HG02763 (cell line): ENCODE results near the gene PCSK4.

Experiments
- ATAC-seq: cut with Tn5 transposase; IDR thresholded peaks from one replicate; pipeline ENCODE4 v1.9.1; 2021; ENCODE audit warnings: mild to moderate bottlenecking, moderate library complexity; ENCODE audit not compliant: unreplicated experiment

PCSK4 gene

DNA sequence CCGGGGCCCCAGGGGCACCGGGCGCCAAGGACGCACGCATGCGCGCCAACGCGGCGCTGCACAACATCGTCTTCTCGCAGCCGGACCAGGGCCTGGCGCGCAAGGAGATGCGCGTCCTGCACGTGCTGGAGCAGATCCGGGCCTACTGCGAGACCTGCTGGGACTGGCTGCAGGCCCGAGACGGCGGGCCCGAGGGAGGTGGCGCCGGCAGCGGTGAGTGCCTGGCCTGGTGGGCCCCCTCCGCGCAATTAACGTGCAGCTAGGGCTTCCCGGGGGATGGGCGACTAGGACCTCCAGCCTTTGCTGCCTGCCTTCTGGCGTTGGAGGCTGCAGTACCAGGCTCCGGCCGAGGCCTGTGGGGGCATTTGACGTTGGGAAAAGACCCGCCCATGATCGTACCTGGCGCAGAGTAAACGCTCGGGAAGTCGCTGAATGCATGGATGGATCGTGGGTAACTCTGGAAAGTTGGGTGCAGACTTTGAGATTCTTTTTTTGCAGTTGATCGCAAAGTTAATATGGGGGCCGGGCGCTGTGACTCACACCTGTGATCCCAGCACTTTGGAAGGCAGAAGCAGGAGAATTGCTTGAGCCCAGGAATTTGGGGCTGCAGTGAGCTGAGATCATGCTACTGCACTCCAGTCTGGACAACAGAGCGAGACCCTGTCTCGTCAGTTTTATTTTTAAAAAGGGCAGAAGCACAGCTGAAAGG lies 33.0 kb downstream of the PCSK4 start:
- ATAC-seq, result no peak

DNA sequence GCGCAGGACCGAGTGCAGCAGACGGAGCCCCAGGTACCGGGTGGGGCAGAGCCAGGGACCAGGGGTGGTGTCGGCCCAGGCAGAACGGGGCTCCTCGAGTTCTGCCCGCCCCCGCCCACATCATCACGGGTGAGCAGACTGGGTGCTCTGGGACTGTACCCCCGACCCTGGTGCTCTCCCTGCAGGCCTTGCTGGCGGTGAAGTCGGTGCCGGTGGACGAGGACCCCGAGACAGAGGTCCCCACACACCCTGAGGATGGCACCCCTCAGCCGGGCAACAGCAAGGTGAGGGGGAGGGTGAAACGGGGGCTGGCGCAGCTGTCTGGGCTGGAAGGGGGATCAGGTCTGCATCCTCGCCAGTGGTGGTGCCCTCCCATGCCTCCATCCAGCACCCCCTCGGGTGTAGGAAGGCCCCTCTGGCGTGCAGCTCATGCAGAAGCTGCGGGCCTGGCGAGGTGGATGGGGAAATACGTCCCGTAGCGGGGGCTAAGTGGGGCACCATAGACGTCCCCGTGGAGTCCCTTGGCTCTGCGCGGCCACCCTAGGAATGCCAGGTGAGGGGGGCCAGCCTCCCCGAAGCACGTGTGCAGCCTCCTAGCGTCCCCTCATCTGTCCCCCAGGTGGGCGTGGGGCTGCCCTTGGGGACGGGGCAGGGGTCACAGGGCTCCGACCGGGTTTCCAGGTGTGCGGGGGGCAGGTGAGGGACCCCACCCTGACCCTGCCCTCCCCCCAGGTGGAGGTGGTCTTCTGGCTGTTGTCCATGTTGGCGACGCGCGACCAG lies 33.8 kb downstream of the PCSK4 start:
- no peak for ATAC-seq

DNA sequence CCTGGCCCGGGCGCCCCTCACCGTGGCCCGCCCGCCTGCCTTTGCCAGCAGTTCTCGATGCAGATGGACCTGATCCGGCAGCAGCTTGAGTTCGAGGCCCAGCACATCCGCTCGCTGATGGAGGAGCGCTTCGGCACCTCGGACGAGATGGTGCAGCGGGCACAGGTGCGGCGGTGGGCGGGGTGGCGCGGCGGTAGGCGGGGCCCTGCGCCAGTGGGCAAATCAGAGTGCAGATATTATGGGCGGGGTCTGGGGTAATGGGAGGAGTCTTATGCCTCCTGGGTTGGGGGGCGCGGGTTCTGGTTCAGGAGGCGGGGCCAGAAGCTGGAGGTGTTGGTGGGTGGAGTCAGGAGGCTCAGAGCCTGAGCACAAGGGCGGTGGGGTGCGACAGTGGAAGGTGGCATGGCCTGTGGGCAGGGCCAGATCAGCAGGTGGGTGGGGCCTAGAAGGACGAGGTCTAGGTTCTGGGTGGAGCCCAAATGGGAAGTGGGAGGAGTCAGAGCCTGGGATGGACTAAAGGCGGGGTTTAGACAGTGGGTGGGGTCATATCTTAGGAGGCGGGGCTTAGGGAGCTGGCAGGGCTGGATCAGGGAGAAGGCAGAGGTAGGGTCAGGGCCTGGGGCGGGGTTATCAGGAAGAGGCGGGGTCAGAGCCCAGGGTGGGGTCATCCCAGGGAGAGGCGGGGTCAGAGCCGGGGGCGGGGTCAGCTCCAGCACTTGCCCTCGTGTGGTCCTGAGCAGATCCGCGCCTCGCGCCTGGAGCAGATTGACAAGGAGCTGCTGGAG lies 34.6 kb downstream of the PCSK4 start:
- ATAC-seq, result no peak

DNA sequence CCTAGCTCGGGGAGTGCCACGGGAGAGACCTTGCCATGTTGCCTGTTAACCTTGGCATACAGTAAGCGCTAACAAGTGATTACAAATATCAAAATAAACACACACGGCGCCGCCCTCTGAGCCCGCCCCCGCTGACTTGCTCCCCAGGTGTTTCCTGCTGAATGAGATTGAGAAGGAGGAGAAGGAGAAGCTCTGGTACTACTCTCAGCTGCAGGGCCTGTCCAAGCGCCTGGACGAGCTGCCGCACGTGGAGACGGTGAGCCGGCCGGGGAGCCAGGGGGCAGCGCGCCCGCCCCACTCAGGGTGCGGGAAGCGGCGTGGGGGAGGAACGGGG lies 35.2 kb downstream of the PCSK4 start:
- no peak for ATAC-seq

DNA sequence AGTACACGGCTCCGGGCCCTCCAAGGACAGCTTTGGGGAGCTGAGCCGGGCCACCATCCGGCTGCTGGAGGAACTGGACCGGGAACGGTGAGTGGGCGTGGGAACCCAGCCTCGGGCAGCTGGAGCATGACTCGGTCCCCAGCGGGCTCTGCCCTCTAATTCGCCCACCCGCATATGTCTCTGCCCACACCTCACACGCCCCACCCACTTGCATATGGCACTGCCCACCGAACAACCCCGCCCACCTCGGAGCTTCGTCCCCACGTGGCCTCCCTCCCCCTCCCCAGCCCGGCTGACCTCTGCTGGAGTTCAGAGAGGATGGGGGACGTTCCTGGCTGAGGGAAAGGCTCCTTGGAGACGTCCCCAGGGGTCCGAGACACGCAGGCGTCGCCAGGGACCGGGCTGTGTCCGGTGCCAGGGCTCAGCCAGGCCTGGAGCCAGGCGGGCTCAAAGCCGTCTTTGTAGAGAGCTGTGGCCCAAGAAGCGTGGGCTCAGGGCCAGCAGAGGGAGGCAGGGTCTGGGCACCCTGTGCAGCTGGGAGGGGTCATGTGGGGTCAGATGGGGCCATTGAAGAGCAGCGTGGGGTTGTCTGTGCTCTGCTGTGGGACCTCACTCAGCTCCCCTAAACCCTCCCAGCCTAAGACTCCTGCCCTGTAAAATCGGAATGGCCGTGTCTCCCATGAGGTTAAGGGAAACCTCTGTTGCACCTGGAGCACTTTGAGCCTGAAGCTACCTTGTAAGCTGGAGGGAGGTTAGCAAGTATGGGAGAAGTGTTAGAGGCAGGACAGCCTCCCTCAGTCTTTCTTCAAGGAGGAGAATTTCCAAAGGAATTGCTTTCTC lies 36.4 kb downstream of the PCSK4 start:
- no peak for ATAC-seq

DNA sequence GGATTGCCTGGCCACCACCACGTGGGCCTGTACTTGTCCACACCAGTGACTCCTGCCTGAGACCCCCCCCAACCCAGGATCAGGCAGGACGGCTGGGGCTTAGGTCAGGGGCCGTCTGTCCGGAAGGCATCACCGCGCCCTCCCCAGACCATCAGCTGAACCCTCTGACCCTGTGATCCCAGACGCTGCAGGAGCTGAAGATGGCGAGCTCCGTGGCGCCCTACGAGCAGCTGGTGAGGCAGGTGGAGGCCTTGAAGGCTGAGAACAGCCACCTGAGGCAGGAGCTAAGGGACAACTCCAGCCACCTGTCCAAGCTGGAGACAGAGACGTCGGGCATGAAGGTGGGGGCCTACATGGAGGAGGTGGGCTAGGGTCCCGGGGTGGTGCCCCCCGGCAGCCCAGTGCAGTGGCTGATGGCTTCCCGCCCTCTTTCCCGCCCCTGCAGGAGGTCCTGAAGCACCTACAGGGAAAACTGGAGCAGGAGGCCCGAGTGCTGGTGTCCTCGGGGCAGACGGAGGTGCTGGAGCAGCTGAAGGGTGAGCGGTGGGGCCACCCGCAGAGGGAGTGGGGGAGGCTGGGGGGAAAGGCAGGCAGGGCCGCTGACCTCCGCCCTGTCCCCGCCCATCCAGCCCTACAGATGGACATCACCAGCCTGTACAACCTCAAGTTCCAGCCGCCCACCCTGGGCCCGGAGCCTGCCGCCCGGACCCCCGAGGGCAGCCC lies 37.2 kb downstream of the PCSK4 start:
- ATAC-seq, result no peak

DNA sequence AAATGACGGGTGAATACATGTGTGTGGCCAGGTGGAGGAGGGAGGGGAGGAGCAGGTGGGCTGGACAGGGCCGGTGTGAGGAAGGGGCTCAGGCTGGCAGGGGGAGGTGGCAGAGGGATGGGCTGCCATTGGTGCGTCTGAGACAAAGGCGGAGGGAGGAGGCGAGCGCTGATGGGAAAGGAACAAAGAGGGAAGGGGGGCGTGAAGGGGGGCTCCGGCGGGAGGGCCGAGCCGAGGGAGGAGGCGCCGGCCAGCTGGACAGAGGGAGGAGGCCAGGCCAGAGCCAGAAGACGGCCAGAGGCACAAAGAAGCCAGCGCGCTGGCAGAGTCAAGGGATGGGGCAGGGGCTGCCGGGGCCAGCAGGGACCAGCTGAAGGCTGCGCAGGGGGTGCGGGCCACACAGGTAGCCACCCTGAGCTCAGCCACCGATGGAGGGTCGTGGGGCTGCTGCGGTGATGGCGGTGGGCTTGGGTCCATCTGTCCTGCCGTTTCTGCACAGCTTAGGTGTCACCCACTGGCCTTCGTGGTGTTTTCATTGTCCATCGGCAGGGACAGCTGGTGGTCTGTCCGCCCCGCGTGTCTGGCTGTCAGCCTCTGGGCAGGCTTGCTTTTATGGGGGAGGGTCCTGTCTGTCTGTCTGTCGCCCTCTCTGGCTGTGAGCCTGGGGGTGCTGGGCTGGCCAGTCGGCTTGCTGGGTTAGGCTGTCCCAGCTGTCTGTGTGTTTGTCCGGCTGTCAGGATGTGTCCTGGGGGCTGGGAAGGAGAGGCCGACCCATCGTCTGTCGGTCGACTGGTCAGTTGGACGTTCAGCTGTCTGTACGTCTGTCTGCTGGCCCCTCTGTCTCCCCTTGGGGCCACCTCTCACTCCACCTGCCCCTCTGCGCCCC lies 38.0 kb downstream of the PCSK4 start:
- no peak for ATAC-seq

DNA sequence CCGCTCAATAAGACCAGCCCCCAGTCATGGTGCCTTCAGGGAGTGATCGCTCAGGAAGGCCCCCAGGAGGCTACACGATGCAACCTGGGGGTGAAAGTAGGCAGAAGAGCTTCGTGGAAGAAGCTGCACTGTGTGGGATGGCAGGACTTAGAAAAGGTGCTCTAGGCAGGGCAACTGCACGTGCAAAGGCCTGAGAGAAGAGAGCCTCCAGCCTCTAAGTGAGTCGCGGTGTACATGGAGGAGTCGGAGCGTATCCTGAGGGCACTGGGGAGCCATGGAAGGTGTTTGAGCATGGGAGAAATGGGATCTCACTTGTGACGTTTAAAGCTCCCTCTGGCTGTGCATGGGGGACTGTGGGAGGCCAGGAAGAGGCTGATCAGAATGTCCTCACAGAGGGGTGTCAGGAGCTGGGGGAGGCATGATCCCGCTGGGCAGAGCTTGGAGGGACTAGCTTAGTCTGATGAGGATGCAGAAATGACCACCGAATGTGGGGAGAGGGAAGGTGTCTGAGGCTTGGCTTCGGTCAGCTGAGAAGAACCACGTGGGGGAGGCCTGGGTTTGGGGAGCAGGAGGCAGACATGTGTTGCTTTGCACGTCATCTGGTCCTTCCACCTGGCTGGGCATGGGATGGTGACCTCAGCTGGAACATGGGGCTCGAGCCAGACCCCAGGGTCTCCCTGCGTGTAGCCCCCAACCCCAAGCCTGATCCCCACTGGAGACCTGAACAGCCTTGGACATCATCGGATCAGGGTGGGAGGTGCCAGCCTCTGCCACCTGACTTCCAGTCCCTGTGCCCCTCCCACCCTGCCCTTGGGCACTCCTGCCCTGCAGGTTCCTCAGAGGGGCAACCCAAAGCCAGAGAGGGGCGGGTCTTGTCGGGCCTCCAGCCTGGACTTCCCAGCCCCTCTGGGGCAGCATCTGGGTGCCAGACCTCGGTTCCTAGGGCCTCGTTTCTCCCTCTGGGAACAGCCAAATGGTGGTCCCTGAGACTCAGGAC lies 39.1 kb downstream of the PCSK4 start:
- ATAC-seq, result no peak

DNA sequence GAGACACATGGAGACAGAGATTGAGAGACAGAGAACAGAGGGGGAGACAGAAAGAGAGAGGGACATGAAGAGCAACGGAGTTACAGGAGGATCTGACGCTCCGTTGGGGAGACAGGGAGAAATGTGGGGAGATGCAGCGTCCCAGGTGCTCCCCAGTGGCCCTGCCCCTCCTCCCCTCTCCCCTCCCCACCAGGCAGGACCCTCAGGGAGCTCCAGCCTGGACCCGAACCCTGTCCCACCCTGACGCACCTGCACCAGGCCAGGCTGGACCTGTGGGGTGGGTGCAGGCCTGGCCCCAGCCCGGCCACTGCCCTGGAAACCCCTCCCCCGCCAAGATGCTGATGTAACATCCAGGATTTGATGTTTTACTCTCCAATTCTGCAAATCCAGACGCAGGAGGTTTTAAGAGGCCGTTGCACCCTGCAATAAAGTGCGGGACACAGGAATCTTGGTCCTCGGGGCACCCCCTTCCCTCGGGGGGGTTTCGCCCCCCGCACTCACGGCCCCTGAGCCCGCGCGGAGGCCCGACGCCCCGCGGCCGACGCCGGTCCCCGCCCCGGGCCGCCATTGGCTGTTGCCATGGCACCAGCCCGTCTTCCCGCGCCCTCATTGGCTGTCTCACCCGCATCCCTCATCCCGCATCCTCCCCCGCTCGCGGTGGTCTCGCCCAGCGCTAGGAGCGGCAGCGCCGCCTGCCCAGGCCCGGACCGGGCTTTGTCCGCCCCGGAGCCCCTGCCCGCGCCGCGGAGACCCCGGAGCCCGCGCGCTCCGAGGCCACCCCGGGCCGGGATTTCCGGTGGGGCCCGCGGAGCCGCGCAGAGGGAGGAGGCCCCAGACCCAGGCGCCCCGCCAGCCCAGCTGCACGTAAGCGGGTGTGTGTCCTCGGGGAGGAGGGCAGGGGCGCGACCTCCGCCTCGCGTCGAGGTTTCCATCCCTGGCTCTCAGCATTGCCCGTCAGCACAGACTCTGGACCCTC lies 40.4 kb downstream of the PCSK4 start, which contains the start of gene APC2:
TSS of gene APC2 (plus strand) at position 655 of the 976 bp plus-strand sequence. CDS start 2,881 bp downstream, outside the sequence.
- ATAC-seq, result no peak

DNA sequence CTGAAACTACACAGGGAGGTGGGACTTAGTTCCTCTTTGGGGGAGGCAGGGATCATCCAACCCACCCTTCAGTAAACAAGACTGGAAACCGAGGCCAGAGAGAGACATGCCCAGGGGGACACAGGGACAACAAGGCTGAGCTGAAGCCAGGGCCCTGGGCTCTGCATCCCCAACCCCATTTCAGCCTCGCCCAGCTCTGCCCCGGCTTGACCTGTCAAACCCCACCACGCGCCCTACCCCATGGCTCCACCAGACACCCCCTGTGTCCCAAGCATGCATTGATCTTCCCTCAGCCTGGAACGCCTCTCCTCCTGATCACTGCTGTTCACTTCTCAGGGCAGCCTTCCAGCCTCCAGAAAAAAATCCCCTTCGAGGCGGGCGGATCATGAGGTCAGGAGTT lies 42.2 kb downstream of the PCSK4 start:
- ATAC-seq, result no peak

DNA sequence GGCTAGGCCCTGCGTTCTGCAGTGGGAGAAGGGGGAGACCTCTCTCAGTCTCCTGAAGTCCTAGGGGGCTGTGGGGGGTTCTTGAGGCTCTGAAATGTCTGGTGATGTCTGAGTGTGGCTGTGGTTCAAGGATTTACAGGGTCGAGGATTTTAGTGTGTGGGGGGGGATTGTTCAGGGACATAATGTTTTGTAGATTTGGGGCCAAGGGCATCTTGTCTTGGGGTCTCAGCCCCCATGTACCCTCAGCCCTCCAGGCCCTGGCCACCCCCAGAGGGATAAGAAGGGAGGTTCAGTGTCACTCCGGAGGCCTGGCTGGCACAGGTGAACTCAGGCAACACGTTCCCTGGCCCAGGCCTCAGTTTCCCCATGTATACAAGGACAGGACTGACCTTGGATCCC lies 42.6 kb downstream of the PCSK4 start:
- ATAC-seq, result no peak

DNA sequence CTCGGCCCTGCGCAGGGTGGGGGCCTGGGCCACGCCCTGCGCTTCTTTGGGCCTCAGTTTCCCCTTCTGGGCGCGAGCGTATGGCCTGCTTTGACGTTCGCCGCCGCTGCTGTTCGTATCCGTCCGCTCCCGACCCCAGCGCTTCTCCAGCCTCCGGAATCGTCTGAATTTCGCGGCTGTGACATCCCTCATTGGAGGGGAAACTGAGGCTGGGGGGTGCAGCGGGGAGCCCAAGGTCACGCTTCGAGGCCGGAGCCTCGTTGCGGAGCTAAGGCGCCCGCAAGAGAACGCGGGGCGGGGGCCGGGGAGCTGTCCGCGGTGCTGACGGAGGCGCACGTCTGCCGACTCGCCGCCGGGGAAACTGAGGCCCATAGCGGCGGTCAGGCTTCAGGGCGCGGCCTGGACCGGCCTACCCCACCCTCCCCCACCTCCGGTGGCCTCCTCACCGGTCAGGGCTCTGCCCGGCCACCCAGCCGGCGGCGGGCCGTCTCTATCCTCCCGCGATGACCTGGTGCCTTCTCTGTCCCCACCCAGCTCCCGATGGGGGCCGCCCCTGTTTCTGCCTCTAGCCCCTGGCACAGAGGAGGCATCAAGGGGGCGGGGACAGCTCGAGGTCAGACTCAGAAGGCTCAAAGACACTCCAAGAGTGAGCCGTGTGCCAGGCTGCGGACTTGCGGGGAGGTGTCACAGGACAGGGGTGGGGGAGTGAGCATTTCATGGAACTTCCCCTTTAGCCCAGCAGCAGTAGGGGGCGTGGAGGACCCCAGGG lies 43.3 kb downstream of the PCSK4 start:
- no peak for ATAC-seq

DNA sequence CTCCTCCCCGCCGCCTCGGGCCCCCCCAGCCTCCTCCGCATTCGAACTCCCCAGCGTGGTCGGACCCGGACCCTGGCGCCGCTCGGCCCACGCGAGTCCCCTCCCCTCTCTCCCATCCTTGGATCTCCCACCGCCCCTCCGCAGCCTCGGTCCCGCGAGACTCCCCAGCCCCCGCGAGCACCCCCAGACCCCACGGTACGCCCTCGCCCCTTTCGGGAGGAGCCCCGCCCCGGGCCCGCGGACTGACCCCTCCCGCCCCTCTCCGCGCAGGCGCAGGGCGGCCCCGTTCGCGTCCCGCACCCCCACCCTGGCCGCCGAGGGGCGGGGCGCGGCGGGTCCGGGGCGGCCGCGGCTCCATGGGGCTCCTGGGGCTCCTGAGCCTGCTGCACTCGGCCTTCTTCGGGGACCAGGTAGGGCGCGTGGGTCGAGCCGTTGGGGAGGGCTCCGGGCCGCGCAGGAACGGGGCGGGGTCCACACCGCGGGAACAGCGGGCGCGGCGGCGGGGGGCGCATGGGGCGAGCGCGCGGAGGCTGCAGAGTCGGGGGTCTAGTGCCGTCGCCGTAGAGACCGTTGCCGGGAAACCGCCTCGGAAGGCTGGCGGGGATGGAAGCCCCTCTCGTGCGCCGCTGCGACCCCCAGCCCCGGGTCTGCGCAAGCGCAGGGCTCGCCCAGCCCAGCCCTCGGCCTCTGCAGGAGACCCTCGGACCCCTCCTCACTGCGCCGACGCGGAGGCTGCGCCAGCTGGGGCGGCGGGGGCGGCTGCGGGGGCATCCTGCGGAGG lies 44.0 kb downstream of the PCSK4 start:
- no peak for ATAC-seq

DNA sequence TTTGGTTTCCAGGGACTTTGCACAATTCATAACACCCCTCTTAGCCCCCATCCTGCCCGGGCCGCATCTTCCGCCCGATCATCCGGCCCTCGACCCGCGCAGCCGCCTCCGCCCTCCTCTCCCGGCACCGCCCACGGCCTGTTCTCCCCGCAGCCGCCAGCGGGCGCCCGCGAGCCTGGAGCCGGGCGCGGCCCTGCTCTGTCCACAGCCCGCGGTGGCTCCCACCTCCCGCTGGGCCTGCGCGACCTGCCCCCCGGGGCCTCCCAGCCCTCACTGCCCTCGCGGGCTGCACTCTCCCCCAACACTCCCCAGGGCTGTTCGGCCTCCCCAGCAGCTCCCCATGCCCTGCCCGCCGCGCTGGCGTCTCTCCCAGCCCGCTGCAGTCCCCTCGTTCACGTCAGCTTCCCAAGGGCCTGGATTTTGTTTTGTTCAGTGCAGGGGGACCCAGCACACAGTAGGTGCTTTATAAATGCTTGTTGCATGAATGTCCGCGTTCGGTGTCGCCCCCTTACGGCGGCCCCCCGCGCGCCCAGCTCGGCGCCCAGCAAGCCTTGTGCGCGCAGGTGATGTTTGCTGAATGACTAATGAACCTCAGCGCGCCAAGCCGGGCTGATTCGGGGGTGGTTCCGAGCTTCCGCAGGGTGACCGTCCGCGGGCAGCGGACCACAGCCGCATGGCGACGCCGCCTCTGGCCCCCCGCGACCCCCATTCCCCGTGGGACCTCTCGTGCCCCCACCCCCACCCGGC lies 44.8 kb downstream of the PCSK4 start:
- peak; percentile 73 for ATAC-seq
